AG10803 (cell line): ENCODE results near the gene MEST.
A peak's percentile ranks its signal among the peaks of the same experiment; 100 is the strongest.
"Not testable (repeated sequence)": the region's sequence is repeated elsewhere in the genome, so short reads cannot be mapped to it uniquely, and the experiment has no call there.

Experiments
- DNase-seq: peaks from one replicate; pipeline ENCODE4 v3.0.0; 2010; ENCODE audit warnings: low read depth
- H3K4me3 ChIP-seq: 2 replicates; pipeline ENCODE4 v1.5.1; 2011; ENCODE audit warnings: mild to moderate bottlenecking, low read length, control low read depth
- CTCF ChIP-seq: conservative IDR thresholded peaks from 2 replicates; pipeline ENCODE4 v1.5.1; 2011; ENCODE audit warnings: mild to moderate bottlenecking, low read length, control low read depth, inconsistent platforms

The MEST gene

GRCh38 chr7:130491841-130492522 lies at the start of gene MEST:
TSS of gene MEST (plus strand) at chr7:130492085. CDS start at chr7:130492314, 229 bp downstream.
- no peak for DNase-seq
- TF ChIP-seq CTCF: no peak
- peak within 1 kb of the TSS; percentile 55 for H3K4me3 ChIP-seq

- TF ChIP-seq CTCF: no peak
- no peak overlapping the region for H3K4me3 ChIP-seq
- no peak for DNase-seq
These were observed 49.3 kb upstream of the MEST start for GRCh38 chr7:130442601-130443000.

GRCh38 chr7:130444234-130444633 lies 47.7 kb upstream of the MEST start:
- H3K4me3 ChIP-seq: no peak overlapping the region
- peak; percentile 70 for DNase-seq
- TF ChIP-seq CTCF: no peak

GRCh38 chr7:130444751-130445407 lies 47.0 kb upstream of the MEST start:
- no peak for DNase-seq
- 0 out of 2 replicates have a peak, but pooled peaks have one; percentile 9 for TF ChIP-seq CTCF
- H3K4me3 ChIP-seq: no peak overlapping the region

GRCh38 chr7:130446259-130446658 lies 45.6 kb upstream of the MEST start:
- H3K4me3 ChIP-seq: no peak overlapping the region
- TF ChIP-seq CTCF: no peak
- DNase-seq: no peak

GRCh38 chr7:130451344-130451743 lies 40.5 kb upstream of the MEST start:
- H3K4me3 ChIP-seq, DNase-seq: not testable (repeated sequence)

GRCh38 chr7:130452951-130453350 lies 38.9 kb upstream of the MEST start:
- DNase-seq: no peak
- TF ChIP-seq CTCF: no peak
- H3K4me3 ChIP-seq: no peak overlapping the region
